ENCODE results near the gene SAMD9L.
"Not testable (repeated sequence)": the region's sequence is repeated elsewhere in the genome, so short reads cannot be mapped to it uniquely, and the experiment has no call there.

The SAMD9L gene

DNA sequence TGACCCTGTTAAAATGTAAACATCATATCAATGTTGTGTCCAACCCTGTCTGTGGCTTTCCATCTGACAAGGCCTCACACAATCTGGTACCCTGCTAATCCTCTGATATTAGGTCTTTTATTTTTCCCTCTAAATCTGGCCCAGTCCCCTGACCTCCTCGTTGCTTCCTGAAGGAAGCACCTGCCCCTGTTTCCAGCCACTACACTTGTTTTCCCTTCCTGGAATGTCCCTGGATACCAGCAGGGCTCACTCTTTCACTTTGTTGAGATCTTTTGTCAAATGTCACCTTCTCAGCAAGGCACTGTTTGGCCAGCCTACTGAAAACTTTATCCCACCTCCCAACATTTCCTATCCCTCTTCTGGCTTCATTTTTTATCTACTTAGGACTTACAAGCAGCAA, 2.1 kb downstream of the SAMD9L start:
- no peak for DNase-seq (ENCODE audit: low read depth in 3 of 3)

DNA sequence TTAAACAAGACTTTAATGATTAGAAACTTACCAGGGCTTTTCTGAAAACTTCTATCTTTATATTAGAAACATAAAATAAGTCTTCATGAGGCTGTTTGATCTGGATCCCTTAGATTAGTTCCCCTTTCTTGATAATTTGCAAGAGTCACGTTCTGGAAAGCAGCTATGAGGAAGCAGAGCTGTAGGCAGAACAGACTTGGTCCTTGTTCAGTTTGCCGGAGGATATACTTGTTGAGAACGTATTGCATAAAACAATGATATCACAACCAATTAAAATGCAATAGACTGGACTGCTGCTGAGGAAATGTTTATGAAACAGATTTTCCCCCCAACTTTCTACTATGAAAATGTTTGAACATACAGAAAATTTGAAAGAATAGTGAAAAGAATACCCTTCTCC, 2.8 kb downstream of the SAMD9L start:
- no peak for DNase-seq (ENCODE audit: low read depth in 3 of 3)

DNA sequence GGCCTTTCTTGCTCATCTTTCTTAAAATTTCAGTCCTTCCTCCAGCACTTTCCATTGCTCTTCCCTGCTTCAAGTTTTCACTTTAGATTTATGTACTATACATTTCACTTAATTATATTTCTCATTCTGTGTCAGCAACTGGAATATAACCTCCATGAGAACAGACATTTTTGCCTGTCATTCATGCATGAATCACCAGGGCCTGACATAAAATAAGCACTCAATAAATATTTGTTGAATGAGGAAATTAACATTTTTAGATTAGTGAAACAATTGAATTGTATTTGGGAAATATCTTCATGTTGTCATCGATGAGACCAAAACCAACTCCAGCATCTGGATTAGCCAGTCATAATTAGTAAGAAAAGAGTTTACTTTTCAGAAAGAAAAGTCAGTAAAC, 6.1 kb downstream of the SAMD9L start:
- DNase-seq (ENCODE audit: low read depth in 3 of 3) = no peak

DNA sequence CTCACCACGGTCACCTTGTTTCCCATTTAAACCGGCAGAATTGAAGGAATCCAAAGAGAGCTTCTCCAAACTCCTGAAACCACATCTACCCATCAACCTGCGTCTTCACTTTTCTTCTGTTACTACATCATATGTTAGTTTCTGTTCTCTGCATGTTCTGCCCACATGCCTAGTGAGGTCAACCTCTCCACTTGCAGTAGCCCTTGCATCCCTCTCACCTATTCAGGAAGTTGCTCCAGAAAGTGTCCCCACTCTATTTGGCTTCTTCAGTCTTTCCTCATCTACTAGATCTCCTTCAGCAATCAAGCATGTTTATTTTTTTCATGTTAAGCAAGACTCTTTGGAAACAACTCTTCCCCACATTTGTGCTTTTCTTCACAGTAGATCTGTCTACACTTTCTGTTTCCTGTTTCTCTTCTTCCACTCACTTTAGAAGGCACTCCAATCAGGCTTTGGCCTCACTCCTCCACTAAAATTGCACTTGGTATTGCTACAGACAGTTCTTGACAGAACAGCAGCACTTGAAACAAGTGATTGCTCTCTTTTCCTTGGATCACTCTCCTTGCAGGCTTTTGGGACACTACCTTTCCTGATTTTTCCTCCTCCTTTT, 7.5 kb downstream of the SAMD9L start:
- DNase-seq (ENCODE audit: low read depth in 3 of 3) = no peak

DNA sequence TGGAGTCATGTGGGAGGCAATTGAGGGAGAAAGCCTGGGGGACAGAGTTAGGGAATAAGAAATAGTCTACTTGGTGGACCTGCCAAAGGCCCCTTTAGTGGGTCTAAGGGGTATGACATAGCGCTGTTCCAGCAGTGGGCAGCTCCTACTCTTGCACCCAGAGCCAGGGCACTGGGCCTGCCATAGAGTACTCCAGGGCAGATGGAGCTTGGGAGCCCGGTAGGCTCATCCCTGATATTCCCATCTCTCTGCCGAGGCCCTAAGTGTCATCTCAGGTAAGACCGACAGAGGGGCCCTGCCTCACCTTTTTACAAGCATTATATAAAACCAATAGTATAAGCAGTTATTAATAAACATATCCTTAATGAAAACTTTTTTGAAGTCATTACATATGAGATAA, 9.6 kb downstream of the SAMD9L start:
- no peak for DNase-seq (ENCODE audit: low read depth in 3 of 3)

DNA sequence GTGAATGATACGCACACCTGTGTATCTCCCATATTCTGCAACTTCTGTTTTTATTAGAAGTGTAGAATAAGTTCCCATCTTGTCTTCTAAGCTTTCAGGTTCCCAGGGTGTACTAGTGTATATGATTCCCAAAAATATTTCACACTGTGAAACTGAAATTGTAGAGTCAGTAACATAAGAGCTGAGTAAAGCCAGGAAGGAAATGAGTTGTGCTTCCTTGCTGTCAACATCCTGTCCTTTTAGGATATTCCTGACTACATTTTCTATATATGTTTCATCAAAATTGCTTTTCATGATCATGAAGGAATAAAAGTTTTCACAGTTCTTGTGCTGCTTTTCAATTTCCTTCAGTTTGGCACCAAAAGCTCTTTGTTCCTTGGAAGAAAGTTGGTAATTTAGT, 15.2 kb downstream of the SAMD9L start:
- DNase-seq (ENCODE audit: low read depth in 3 of 3) = no peak

DNA sequence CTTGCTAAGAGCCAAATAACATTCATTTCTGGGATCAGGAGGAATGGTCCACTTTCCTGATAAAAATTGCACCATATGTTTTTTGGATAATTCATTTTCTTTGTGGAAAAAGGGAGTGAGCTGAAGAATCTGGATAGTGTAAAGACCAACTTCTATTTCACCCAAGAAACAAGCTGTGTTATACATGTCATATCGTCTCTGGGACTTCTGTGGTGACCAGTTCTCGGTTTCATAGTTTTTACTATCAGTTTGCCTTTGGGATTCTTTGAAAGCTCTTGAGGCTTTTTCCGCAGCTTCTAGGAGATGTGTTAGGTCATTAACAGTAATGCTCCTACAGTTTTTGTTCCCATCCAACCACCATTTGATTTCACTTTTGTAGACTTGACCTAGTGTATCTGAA, 16.0 kb downstream of the SAMD9L start:
- no peak for DNase-seq (ENCODE audit: low read depth in 3 of 3)

DNA sequence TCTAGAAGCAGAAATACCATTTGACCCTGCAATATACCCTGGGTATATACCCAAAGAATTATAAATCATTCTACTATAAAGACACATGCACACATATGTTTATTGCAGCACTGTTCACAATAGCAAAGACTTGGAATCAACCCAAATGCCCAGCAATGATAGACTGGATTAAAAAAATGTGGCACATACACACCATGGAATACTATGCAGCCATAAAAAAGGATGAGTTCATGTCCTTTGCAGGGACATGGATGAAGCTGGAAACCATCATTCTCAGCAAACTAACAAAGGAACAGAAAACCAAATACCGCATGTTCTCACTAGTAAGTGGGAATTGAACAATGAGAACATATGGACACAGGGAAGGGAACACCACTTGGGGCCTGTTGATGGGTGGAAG, 21.2 kb downstream of the SAMD9L start:
- DNase-seq (ENCODE audit: low read depth in 3 of 3) = not testable (repeated sequence)

DNA sequence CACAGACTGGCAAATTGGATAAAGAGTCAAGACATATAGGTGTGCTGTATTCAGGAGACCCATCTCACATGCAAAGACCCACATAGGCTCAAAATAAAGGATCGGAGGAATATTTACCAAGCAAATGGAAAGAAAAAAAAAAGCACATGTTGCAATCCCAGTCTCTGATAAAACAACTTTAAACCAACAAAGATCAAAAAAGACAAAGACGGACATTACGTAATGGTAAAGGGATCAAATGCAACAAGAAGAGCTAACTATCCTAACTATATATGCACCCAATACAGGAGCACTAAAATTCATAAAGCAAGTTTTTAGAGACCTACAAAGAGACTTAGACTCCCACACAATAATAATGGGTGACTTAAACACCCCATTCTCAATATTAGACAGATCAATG, 24.7 kb downstream of the SAMD9L start:
- DNase-seq (ENCODE audit: low read depth in 3 of 3) = not testable (repeated sequence)

DNA sequence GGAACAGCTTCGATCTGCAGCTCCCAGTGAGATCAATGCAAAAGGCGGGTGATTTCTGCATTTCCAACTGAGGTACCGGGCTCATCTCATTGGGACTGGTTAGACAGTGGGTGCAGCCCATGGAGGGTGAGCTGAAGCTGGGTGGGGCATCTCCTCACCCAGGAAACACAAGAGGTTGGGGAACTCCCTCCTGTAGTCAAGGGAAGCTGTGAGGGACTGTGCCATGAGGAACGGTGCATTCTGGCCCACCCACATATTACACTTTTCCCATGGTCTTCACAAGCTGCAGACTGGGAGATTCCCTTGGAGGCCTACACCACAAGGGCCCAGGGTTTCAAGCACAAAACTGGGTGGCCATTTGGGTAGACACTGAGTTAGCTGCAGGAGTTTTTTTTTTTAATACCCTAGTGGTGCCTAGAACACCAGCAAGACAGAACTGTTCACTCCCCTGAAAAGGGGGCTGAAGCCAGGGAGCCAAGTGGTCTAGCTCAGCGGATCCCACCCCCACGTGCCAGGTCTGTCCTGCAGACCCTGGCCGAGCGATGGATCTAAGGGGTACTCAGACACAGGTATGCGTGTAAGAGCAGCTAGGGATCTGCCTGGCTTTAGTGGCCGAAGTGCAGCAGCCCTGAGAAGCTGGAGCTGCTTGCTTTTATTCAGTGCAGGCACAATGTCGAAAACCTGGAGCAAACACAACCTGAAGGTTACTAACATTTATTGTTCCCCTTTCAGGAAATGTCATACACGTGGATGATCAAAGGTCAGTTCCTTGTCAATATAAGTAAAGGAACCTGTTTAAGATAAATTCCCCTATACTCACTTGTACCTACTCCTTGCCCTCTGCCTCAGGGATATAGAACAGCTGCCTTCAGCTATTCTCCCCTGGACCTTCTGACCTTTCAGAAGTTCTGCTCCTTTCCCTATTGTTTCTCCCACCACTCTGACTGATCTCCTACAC, 27.3 kb downstream of the SAMD9L start:
- no peak for DNase-seq (ENCODE audit: low read depth in 3 of 3)

DNA sequence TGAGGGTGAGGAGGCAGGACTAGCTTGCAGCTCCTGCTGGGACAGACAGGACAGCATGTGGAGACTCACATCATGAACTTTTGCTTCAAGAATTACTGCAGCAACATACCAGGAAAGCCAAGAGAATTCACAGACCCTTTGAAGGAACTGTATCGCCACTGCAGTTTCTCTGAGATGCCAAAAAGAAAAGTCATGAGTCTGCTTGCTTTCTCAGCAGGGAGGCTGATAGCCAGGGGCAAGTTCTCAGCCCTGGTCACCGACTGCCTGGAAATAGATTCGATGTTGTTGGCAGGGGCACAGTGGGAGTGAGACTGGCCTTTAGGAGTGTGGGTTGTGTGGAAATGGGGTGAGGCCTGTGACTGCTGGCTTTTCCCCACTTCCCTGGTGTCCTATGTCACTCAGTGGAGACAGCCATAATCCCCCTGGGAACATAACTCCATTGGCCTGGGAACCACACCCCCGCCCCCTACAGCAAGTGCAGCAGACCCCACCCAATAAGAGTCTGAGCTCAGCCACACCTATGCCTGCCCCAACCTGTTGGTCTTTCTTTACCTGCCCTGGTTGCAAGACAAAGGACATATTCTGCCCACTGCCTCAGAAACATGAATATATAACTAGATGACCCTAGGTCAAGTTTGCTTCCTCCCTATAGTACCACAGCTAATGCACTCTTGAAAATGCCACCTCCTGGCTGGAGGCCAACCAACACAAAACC, 28.8 kb downstream of the SAMD9L start:
- DNase-seq (ENCODE audit: low read depth in 3 of 3) = no peak

DNA sequence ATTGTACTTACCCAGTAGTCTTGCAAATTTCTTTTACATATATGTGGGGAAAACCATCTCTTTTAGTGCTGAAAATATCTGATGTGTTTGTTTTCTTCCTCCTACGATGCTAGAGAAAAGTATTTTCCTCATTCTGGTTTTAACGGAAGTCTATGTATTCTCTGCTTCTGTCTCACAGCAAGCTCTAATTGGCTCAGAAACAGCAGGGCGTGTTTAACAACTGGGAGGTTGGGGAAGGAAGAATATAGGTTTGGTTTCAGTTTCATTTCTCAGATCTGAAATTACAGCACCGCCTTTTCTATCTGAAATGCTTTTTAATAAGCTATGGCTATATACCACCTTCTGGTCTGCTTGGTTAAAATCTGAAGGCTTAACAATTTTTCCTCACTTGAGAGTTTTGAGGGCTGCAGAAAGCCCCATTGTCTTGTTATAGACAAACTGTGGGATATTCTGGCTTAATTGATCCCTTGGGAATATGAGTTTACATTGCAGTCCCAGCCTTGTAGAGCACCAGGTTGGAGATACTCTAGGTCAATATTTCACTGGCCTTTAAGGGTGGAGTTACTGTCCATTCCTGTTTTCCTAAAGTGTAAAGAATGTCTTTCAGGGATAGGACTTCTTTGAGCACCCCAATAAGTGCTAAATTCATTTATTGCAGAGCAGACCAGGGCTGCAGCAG, 30.2 kb downstream of the SAMD9L start, which contains the start of gene SAMD9:
Gene SAMD9 (minus strand): TSS at position 128 of the 679 bp plus-strand sequence. CDS start 11,882 bp downstream, outside the sequence.
- DNase-seq (ENCODE audit: low read depth in 3 of 3) = peak; percentile 14 to 37 (median 16)

DNA sequence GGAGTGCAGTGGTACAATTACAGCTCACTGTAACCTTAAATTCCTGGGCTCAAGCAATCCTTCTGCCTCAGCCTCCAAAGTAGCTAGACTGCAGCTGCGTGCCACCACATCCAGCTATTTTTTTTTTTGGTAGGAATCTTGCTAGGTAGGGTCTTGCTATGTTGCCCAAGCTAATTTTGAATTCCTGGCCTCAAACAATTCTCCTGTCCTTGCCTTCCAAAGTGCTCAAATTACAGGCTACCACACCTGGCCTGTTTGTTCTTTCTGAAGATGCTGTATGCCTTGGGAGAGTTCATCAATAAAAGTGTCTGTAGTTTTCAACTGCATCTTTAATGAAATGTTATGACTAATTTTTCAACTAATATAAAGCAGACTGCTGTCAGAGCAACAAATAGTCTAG, 30.9 kb downstream of the SAMD9L start:
- DNase-seq (ENCODE audit: low read depth in 3 of 3) = no peak

DNA sequence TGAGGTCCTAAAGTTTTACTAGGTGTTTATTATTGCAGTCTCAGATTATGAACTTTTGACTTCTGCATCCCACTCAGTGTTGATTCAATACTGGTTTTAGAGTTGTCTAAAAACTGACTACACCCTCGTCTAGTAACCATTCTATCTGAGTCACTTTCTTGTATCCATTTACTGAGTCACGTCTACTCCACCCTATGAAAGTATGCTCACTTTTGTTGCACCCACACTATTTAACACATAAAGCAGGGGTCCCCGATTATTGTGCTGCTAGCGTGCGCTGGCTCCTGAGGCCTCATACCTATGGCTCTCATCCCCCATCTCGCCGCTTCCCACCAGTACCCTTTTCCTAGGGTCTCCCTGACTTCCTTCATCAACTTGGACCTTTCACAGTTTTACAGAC, 32.4 kb downstream of the SAMD9L start:
- no peak for DNase-seq (ENCODE audit: low read depth in 3 of 3)

DNA sequence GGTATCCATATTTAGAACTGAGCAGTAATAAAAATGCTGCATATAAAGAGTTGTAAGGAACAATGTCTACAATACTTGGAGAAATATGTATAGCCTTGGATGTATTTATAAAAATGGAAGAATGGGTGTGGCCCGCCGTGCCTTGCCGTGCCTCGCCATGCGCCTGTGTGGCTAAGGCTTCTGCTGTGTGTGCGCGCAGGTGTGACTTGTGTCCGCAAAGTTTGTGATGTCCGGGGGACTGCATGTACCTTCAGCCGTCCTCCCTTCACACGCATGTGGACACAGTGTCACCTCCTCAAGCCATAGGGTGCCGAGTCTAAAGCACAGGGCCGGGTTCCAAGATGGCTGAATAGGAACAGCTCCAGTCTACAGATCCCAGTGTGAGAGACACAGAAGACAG, 40.2 kb downstream of the SAMD9L start:
- no peak for DNase-seq (ENCODE audit: low read depth in 3 of 3)

DNA sequence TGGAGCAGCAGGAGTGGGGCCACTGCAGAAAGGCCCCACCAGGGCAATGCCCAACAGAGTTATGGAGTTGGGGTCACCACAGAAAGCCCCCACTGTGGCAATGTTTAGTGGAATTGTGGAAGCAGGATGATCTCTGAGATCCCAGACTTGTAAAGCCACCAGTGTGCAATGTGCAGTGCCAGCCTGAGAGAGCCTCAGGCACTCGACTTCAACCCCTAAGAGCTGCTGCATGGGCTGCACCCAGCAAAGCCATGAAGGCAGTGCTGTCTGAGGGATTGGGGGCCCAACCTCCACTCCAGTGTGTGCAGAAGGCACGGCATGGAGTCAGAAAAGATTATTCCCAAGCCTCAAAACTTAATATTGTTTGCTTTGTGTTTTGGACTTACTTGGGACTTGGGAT, 50.8 kb downstream of the SAMD9L start:
- DNase-seq (ENCODE audit: low read depth in 3 of 3) = no peak

DNA sequence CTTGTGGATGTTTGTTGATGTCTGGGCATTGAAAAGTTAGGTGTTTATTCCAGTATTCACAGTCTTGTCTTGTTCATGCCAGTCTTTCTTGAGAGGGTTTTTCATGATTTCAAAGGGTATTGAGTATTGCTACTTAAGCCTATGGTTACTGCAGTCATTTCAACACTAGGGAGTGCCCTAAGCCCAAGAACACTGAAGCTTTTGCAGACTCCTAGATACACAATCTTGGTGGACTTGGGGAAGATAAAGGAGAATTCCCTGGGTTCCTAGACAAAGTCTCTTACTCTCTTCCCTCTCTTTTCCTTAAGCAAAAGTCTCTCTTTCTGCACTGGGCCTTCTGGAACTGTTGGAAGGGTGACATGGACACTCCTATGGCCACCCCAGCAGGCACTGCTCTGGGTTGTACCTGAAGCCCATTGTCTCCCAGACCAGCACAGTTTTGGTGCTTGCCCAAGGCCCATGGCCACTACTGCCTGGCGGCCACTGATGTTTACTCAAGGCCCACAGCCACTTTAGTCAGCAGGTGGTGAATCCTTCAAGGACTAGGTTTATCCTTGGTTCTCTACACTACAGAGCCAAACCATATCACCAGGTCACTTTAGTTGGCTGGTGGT, 55.3 kb downstream of the SAMD9L start:
- no peak for DNase-seq (ENCODE audit: low read depth in 3 of 3)

Measured in stimulated activated CD4-positive, alpha-beta T cell treated with anti-CD3 and anti-CD28 coated beads, TNF-alpha, amount 100 ng/mL, for 24 hours (primary cell).